Activated CD8-positive, alpha-beta memory T cell treated with anti-CD3 and anti-CD28 coated beads, Interleukin-2, amount 50 U/mL, for 1 hour (primary cell): ENCODE results near the gene TRIP12.
"Not testable (repeated sequence)": the region's sequence is repeated elsewhere in the genome, so short reads cannot be mapped to it uniquely, and the experiment has no call there.

Experiments
- DNase-seq: peaks from one replicate; pipeline ENCODE4 v3.0.0-alpha.2; 2020; ENCODE audit errors: extremely low read depth

Gene TRIP12

GRCh38 chr2:229920011-229920641 is 1.7 kb downstream of the TRIP12 start:
- DNase-seq: no peak

GRCh38 chr2:229917793-229918192 is 4.0 kb downstream of the TRIP12 start:
- no peak for DNase-seq

GRCh38 chr2:229914171-229914570 is 7.6 kb downstream of the TRIP12 start:
- DNase-seq: no peak

GRCh38 chr2:229910832-229911412 is 10.9 kb downstream of the TRIP12 start:
- DNase-seq: no peak

GRCh38 chr2:229910147-229910831 is 11.5 kb downstream of the TRIP12 start:
- no peak for DNase-seq

- DNase-seq: no peak
Measured at GRCh38 chr2:229909090-229909489, 12.7 kb downstream of the TRIP12 start.

GRCh38 chr2:229905601-229906000 is 16.2 kb downstream of the TRIP12 start:
- no peak for DNase-seq

- no peak for DNase-seq
Measured at GRCh38 chr2:229903037-229903436, 18.8 kb downstream of the TRIP12 start.

GRCh38 chr2:229901819-229902218 is 20.0 kb downstream of the TRIP12 start:
- no peak for DNase-seq

- not testable (repeated sequence) for DNase-seq
Measured at GRCh38 chr2:229900514-229900913, 21.3 kb downstream of the TRIP12 start.

GRCh38 chr2:229900012-229900411 is 21.8 kb downstream of the TRIP12 start:
- no peak for DNase-seq

- no peak for DNase-seq
Measured at GRCh38 chr2:229899604-229900003, 22.2 kb downstream of the TRIP12 start.

- DNase-seq: no peak
Measured at GRCh38 chr2:229896857-229897256, 25.0 kb downstream of the TRIP12 start.

GRCh38 chr2:229889023-229889422 is 32.8 kb downstream of the TRIP12 start:
- no peak for DNase-seq

- no peak for DNase-seq
Measured at GRCh38 chr2:229888031-229888430, 33.8 kb downstream of the TRIP12 start.

- DNase-seq: no peak
Measured at GRCh38 chr2:229887441-229887840, 34.4 kb downstream of the TRIP12 start.

- DNase-seq: no peak
Measured at GRCh38 chr2:229884775-229885699, 36.8 kb downstream of the TRIP12 start.

GRCh38 chr2:229882583-229882982 is 39.2 kb downstream of the TRIP12 start:
- no peak for DNase-seq

GRCh38 chr2:229880892-229881586 is 40.8 kb downstream of the TRIP12 start:
- DNase-seq: no peak

GRCh38 chr2:229879191-229879950 is 42.4 kb downstream of the TRIP12 start:
- no peak for DNase-seq

GRCh38 chr2:229875549-229875948 is 46.3 kb downstream of the TRIP12 start:
- DNase-seq: no peak
